A673 (cell line): ENCODE data around the gene BSN. TPM values are rescaled to one million over a fixed set of nuclear protein-coding genes. Genes with fewer than 3 reads are reported as not detected.

Source experiments
- BruUV-seq: library from RNA; stranded (reverse); fragments of 400-500 nt; replicated peaks from 2 replicates; lab custom pipeline; 2021; lab: Mats Ljungman, UMichigan
- CTCF ChIA-PET: fragments of 300-600 bp; sonication (Branson Sonifier 250); formaldehyde crosslinking; loops from one replicate; lab custom pipeline; 2022; ENCODE audit warnings: antibody characterized with exemption; lab: Charles Lee
- POLR2A ChIA-PET: fragments of 300-600 bp; sonication (Branson Sonifier 250); formaldehyde crosslinking; loops from one replicate; lab custom pipeline; 2022; ENCODE audit warnings: antibody characterized with exemption; ENCODE audit not compliant: low non-redundant PET; lab: Charles Lee
- DNase-seq: peaks from one replicate; pipeline ENCODE4 v3.0.0-alpha.2; 2015; ENCODE audit warnings: low spot score
- H3K27ac ChIP-seq: fragments of 200-600 bp; sonication (generic); 2 replicates; pipeline ENCODE4 v1.5.1; 2016; ENCODE audit warnings: mixed run types, low read depth, mild to moderate bottlenecking, mixed read lengths, antibody characterized with exemption, low read length; ENCODE audit not compliant: poor library complexity, severe bottlenecking
- H3K27me3 ChIP-seq: fragments of 200-600 bp; sonication (generic); replicated peaks from 2 replicates; pipeline ENCODE4 v1.6.1; 2017; ENCODE audit warnings: mixed run types, low read depth, mild to moderate bottlenecking, mixed read lengths, antibody characterized with exemption, low read length; ENCODE audit not compliant: insufficient read depth, poor library complexity
- H3K36me3 ChIP-seq: fragments of 200-600 bp; sonication (generic); 2 replicates; pipeline ENCODE4 v1.6.1; 2016; ENCODE audit warnings: mixed run types, mild to moderate bottlenecking, mixed read lengths, antibody characterized with exemption, low read length; ENCODE audit not compliant: insufficient read depth, poor library complexity, severe bottlenecking
- H3K4me1 ChIP-seq: fragments of 200-600 bp; sonication (generic); 2 replicates; pipeline ENCODE4 v1.6.1; 2017; ENCODE audit warnings: mixed run types, mild to moderate bottlenecking, mixed read lengths, antibody characterized with exemption, low read length; ENCODE audit not compliant: insufficient read depth, poor library complexity, severe bottlenecking
- H3K4me3 ChIP-seq: fragments of 200-600 bp; sonication (generic); 2 replicates; pipeline ENCODE4 v1.5.1; 2016; ENCODE audit warnings: low read depth, mixed run types, mild to moderate bottlenecking, mixed read lengths, low read length; ENCODE audit not compliant: poor library complexity, severe bottlenecking
- H3K9me3 ChIP-seq: fragments of 200-600 bp; sonication (generic); 2 replicates; pipeline ENCODE4 v1.6.1; 2016; ENCODE audit warnings: mixed run types, low read depth, mild to moderate bottlenecking, mixed read lengths, antibody characterized with exemption, low read length; ENCODE audit not compliant: poor library complexity, severe bottlenecking
- CTCF ChIP-seq: fragments of 300-800, 200-600 bp; sonication (generic); conservative IDR thresholded peaks from 2 replicates; pipeline ENCODE4 v1.5.1; 2017; ENCODE audit warnings: low read depth, mild to moderate bottlenecking, antibody characterized with exemption, low read length, moderate library complexity, mixed read lengths
- EZH2 ChIP-seq: fragments of 200-600 bp; sonication (generic); IDR thresholded peaks from 2 replicates; pipeline ENCODE4 v1.6.1; 2017; ENCODE audit warnings: borderline replicate concordance, low read depth, mild to moderate bottlenecking, mixed read lengths, antibody characterized with exemption, low read length; ENCODE audit not compliant: poor library complexity, severe bottlenecking
- intact Hi-C: fragments of 100-400 bp; cut with micrococcal nuclease; formaldehyde crosslinking; loops from one replicate; pipeline ENCODE4 v1.10.0; 2022; ENCODE audit not compliant: unreplicated experiment
- total RNA-seq: library from RNA; stranded (reverse); gene quantifications from 2 replicates; pipeline ENCODE4 v1.2.3, GENCODE V29; 2021

The BSN gene
- total RNA-seq, 1 experiment from 2014 or later: 1.4 TPM

DNA sequence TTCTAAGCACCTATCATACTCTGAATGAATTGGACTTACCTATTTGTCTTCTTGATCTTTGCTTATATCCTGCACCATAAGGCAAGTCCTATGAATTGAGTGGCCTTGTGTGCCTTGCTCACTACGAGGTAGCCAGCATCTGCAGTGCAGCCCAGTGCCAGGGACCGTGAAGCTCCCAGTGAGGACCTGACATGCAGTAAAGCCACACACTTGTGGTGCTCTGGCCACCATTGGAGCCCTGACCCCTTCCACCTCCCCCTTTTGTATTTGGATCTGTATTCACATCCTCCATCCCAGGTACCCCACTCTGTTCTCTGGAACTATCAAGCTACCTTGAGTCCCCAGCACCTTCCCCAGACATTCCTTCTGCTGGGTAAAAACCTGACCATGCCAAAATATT, 52.1 kb downstream of the BSN start:
- TF ChIP-seq EZH2 (no peak), CTCF (no peak)
- Histone ChIP-seq H3K27ac (no peak overlapping the region), H3K4me3 (no peak overlapping the region), H3K36me3 (no peaks in the 10 kb centered on the region), H3K27me3 (no peaks in the 10 kb centered on the region), H3K9me3 (no peaks in the 10 kb centered on the region), H3K4me1 (no peaks in the 10 kb centered on the region)
- intact Hi-C loops: no loop called here
- ChIA-PET POLR2A (no interaction called here), CTCF (no interaction called here)
- DNase-seq: no peak
- no TSS peak for BruUV-seq

GRCh38 chr3:49607105-49607591, 52.9 kb downstream of the BSN start:
- ChIA-PET CTCF (no interaction called here), POLR2A (no interaction called here)
- DNase-seq: no peak
- intact Hi-C loops: no loop called here
- no peaks in the 10 kb centered on the region for H3K4me1 ChIP-seq
- no peak overlapping the region for H3K4me3 ChIP-seq
- H3K9me3 ChIP-seq: no peaks in the 10 kb centered on the region
- no peak for TF ChIP-seq CTCF
- no peak for TF ChIP-seq EZH2
- H3K36me3 ChIP-seq: no peaks in the 10 kb centered on the region
- H3K27me3 ChIP-seq: no peaks in the 10 kb centered on the region
- no peak overlapping the region for H3K27ac ChIP-seq
- no TSS peak for BruUV-seq

- BruUV-seq: no TSS peak
- TF ChIP-seq CTCF (peak; percentile 28), EZH2 (no peak)
- no peak overlapping the region for H3K27ac ChIP-seq
- intact Hi-C loops: no loop called here
- no peak for DNase-seq
- no peaks in the 10 kb centered on the region for H3K9me3 ChIP-seq
- H3K4me1 ChIP-seq: no peaks in the 10 kb centered on the region
- H3K36me3 ChIP-seq: no peaks in the 10 kb centered on the region
- POLR2A ChIA-PET: no interaction called here
- H3K27me3 ChIP-seq: no peaks in the 10 kb centered on the region
- CTCF ChIA-PET: no interaction called here
- no peak overlapping the region for H3K4me3 ChIP-seq
Measured at GRCh38 chr3:49607796-49608195, 53.5 kb downstream of the BSN start.
